Thyroid gland (tissue), 4 donors: ENCODE data around the gene PNLIPRP3. TPM values are rescaled to one million over a fixed set of nuclear protein-coding genes. Genes with fewer than 3 reads are reported as not detected.
A peak's percentile ranks its signal among the peaks of the same experiment; 100 is the strongest.

Experiments used
- DNase-seq, 2 donors: peaks; one replicate each; pipeline ENCODE4 v3.0.0-alpha.2; 2019
- H3K27ac ChIP-seq, 3 donors: fragments of 200-600 bp; sonication (generic); 1 replicate in 2 of 3; 2 replicates in 1 of 3; pipeline ENCODE4 v1.5.1; 2016 to 2019; ENCODE audit warnings: mild to moderate bottlenecking in 1 of 3, moderate library complexity in 1 of 3
- H3K27me3 ChIP-seq: fragments of 200-600 bp; sonication (generic); one replicate; pipeline ENCODE4 v1.5.1; 2019
- H3K36me3 ChIP-seq, 2 donors: fragments of 200-600 bp; sonication (generic); one replicate each; pipeline ENCODE4 v1.5.1; 2016 to 2019
- H3K4me1 ChIP-seq, 2 donors: fragments of 200-600 bp; sonication (generic); one replicate each; pipeline ENCODE4 v1.5.1; 2017 to 2019
- H3K4me3 ChIP-seq, 3 donors: fragments of 200-600 bp; sonication (generic); replicated peaks in 1 of 3; 1 replicate in 2 of 3; 2 replicates in 1 of 3; pipeline ENCODE4 v1.5.1; 2016; ENCODE audit warnings: mild to moderate bottlenecking in 1 of 3
- H3K9me3 ChIP-seq: fragments of 200-600 bp; sonication (generic); one replicate; pipeline ENCODE4 v1.5.1; 2017
- POLR2A ChIP-seq, 2 donors: fragments of 450-650 bp; IDR thresholded peaks; one replicate each; pipeline ENCODE4 v1.6.1; 2017; ENCODE audit warnings: antibody characterized with exemption in 2 of 2, mild to moderate bottlenecking in 2 of 2, moderate library complexity in 1 of 2
- WGBS, 2 donors: methylation state at CpG; one replicate each; pipeline ENCODE4 v1.1.5; 2017; 5-methylcytosine and 5-hydroxymethylcytosine counted together
- intact Hi-C: fragments of 100-400 bp; cut with DNase I; formaldehyde crosslinking; loops from one replicate; pipeline ENCODE4 v1.15.1; 2023
- total RNA-seq, 4 donors: library from RNA; depleted of rRNA; stranded (reverse); fragments of >200 nt; gene quantifications; one replicate each; pipeline ENCODE4 v1.2.3, GENCODE V29; 2016
- TF ChIP-seq, protein P1 (sequence below), 6 experiments: fragments of 200-600 bp in 3 of 6; fragments of 450-650 bp in 3 of 6; sonication (generic) in 3 of 6; IDR thresholded peaks; one replicate each; pipeline ENCODE4 v1.5.1; 2016 to 2019; ENCODE audit warnings: antibody characterized with exemption in 6 of 6, mild to moderate bottlenecking in 2 of 6, inconsistent platforms in 1 of 6, moderate library complexity in 1 of 6

Gene PNLIPRP3
- total RNA-seq, 4 donors from 2014 or later, result 0.11 to 0.46 (median 0.27) TPM; not detected in 1

DNA sequence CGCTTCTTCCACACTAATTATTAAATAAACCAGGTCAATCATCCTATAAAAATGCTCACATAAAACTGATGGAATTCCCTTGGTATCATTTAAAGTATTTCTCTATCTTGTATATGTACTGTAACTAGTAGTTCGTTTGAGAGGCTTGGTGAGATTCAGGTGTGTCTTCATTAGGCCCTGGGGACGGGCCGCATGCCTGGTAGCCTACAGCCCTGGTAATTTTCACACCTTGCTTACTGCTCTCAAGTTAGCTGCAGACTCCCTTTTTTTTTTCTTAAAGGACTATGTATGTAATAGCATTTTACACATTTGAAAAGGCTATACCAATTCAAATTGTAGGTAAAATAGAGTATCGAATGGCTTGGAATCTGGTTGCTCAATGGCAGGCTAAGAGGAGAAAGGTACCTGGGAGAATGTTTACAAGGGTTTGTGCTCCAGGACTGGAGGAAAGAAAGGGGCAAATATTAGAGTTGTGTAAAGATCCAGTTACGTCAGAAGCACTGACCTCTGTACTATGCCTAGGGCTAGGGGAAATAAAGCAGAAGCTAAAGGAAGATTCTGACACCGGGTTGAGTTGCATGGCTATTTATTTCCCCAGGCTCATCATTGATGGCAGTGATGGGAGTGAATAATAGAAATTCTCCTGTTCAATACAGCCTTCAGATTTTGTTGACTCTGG, 59.3 kb downstream of the PNLIPRP3 start:
- no peak overlapping the region for H3K4me3 ChIP-seq
- TF ChIP-seq POLR2A (IDR thresholded peaks at IDR 0.05), result no peak
- TF ChIP-seq, protein P1, sequence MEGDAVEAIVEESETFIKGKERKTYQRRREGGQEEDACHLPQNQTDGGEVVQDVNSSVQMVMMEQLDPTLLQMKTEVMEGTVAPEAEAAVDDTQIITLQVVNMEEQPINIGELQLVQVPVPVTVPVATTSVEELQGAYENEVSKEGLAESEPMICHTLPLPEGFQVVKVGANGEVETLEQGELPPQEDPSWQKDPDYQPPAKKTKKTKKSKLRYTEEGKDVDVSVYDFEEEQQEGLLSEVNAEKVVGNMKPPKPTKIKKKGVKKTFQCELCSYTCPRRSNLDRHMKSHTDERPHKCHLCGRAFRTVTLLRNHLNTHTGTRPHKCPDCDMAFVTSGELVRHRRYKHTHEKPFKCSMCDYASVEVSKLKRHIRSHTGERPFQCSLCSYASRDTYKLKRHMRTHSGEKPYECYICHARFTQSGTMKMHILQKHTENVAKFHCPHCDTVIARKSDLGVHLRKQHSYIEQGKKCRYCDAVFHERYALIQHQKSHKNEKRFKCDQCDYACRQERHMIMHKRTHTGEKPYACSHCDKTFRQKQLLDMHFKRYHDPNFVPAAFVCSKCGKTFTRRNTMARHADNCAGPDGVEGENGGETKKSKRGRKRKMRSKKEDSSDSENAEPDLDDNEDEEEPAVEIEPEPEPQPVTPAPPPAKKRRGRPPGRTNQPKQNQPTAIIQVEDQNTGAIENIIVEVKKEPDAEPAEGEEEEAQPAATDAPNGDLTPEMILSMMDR (IDR thresholded peaks at IDR 0.05), result no peak
- intact Hi-C loops, result no loop called here
- no peak for DNase-seq
- H3K27me3 ChIP-seq, result no peaks in the 10 kb centered on the region
- no peak overlapping the region for H3K27ac ChIP-seq
- no peaks in the 10 kb centered on the region for H3K9me3 ChIP-seq
- 74 to 90% methylated on average over 7 of the region's 7 CpGs for WGBS, 2 donors
- no peaks in the 10 kb centered on the region for H3K36me3 ChIP-seq
- no peaks in the 10 kb centered on the region for H3K4me1 ChIP-seq

GRCh38 chr10:116487522-116488430, 60.1 kb downstream of the PNLIPRP3 start:
- H3K27me3 ChIP-seq, result no peaks in the 10 kb centered on the region
- H3K4me1 ChIP-seq, result no peaks in the 10 kb centered on the region
- H3K4me3 ChIP-seq, result no peak overlapping the region
- intact Hi-C loops, result no loop called here
- no peak overlapping the region for H3K27ac ChIP-seq
- no peaks in the 10 kb centered on the region for H3K36me3 ChIP-seq
- DNase-seq, result no peak
- WGBS, 2 donors, result 79 to 92% methylated on average over 1 of the region's 1 CpG
- no peak for TF ChIP-seq POLR2A (IDR thresholded peaks at IDR 0.05)
- TF ChIP-seq, protein P1 (IDR thresholded peaks at IDR 0.05), result no peak
- H3K9me3 ChIP-seq, result no peaks in the 10 kb centered on the region

GRCh38 chr10:116489460-116489859, 61.8 kb downstream of the PNLIPRP3 start:
- WGBS, 2 donors, result 79 to 85% methylated on average over 2 of the region's 2 CpGs

DNA sequence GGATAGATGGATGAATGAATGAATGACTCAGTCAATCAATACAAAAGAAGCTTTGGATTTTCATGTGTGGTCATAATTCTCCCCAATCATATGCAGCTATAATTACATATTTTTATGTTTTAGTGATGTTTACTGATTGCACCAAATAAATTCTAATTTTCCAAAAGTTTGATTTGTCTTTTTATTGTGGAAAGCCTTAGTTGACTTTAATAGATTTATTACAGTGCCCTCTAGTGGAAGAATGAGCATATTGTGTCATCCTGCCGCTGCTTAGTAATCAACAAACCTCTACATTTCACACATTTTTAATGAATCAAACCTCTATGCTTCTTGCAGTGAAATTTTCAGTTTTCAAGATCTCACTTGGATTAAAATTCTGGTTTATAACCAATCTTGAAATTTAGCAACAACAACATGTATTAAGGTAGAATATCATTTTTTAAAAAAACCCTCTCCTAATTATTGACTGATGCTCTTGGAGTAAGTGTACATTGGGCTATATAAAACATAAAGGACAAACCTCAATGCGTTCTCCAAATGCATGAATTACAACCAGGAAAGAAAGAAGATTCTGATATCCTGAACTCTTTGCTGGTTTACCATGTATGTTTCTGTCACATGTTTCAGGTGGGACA, 62.5 kb downstream of the PNLIPRP3 start:
- Histone ChIP-seq H3K4me1 (no peaks in the 10 kb centered on the region), H3K36me3 (no peaks in the 10 kb centered on the region), H3K4me3 (no peak overlapping the region), H3K27me3 (no peaks in the 10 kb centered on the region), H3K27ac (no peak overlapping the region), H3K9me3 (no peaks in the 10 kb centered on the region)
- intact Hi-C loops, result no loop called here
- TF ChIP-seq POLR2A (IDR thresholded peaks at IDR 0.05), result no peak
- TF ChIP-seq, protein P1 (IDR thresholded peaks at IDR 0.05), result peak in 4 of 6 experiments; percentile 21 to 59 (median 40)
- 6 to 22% methylated on average over 2 of the region's 2 CpGs for WGBS, 2 donors
- DNase-seq, result no peak

More at GRCh38 chr10:116489460-116489859, 61.8 kb downstream of the PNLIPRP3 start:
- no peak for DNase-seq
- Histone ChIP-seq H3K27me3 (no peaks in the 10 kb centered on the region), H3K9me3 (no peaks in the 10 kb centered on the region), H3K27ac (no peak overlapping the region), H3K4me1 (no peaks in the 10 kb centered on the region), H3K36me3 (no peaks in the 10 kb centered on the region), H3K4me3 (no peak overlapping the region)
- intact Hi-C loops, result no loop called here
- TF ChIP-seq, protein P1 (IDR thresholded peaks at IDR 0.05), result no peak
- TF ChIP-seq POLR2A (IDR thresholded peaks at IDR 0.05), result no peak
